Stimulated activated CD8-positive, alpha-beta memory T cell treated with anti-CD3 and anti-CD28 coated beads, Interleukin-7, amount 100 ng/mL, for 1 hour (primary cell): ENCODE results near the gene SKIC2.

ENCODE experiments used
- DNase-seq, 2 donors: peaks; one replicate each; pipeline ENCODE4 v3.0.0-alpha.2; 2020; ENCODE audit warnings: low read depth in 2 of 2

Gene SKIC2

GRCh38 chr6:31945507-31946369 lies 13.2 kb upstream of the SKIC2 start, which contains the start of gene CFB:
TSS of gene CFB (plus strand) at chr6:31946095. CDS start at chr6:31946222, 127 bp downstream.
- no peak for DNase-seq

DNA sequence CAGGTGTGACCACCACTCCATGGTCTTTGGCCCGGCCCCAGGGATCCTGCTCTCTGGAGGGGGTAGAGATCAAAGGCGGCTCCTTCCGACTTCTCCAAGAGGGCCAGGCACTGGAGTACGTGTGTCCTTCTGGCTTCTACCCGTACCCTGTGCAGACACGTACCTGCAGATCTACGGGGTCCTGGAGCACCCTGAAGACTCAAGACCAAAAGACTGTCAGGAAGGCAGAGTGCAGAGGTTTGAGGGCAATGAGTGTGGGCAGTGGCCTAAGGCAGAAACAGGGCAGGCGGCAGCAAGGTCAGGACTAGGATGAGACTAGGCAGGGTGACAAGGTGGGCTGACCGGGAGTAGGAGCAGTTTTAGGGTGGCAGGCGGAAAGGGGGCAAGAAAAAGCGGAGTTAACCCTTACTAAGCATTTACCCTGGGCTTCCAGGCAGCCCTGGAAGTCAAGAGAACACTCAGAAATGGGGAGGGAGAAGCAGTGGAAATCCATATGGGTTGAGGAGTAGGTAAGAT lies 12.5 kb upstream of the SKIC2 start:
- no peak for DNase-seq

- DNase-seq = no peak
Observed at GRCh38 chr6:31947070-31947675, 11.8 kb upstream of the SKIC2 start.

DNA sequence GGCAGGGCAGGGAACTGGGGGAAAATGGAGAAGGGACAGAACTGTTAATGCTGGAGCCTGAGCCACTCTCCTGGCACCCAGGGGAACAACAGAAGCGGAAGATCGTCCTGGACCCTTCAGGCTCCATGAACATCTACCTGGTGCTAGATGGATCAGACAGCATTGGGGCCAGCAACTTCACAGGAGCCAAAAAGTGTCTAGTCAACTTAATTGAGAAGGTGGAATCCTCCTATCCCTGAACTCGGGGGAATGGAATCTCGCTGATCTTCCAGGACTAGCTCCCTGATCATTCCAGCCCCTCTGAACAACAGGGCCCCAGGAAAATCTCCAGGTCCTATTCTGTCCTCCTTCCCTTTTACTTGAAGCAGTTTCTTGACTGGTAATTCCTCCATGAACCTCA lies 11.1 kb upstream of the SKIC2 start:
- no peak for DNase-seq

- DNase-seq = no peak
Observed at GRCh38 chr6:31948306-31948705, 10.7 kb upstream of the SKIC2 start.

GRCh38 chr6:31948753-31949413 lies 10.1 kb upstream of the SKIC2 start:
- no peak for DNase-seq

GRCh38 chr6:31949926-31950548 lies 8.9 kb upstream of the SKIC2 start:
- DNase-seq = no peak

GRCh38 chr6:31952140-31952805 lies 6.7 kb upstream of the SKIC2 start:
- no peak for DNase-seq

DNA sequence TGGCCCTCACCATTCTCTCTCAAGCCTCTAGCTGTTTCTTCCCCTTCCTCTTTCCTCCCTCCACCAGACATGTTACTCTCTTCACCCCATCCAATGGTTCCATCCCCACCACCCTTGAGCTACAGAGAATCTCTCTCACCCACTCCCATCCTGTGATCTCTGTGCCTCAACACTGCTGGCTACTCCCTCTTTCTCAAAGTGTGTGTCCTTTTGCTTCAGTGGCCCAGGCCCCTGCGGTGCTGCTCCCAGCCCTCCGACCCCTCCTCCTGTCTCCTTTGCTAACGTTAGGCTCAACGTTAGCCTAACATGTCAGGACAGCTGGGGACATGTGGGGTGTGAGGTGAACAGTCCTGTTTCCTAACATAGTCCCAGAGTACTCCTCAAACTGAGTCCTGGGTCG lies 6.1 kb upstream of the SKIC2 start:
- no peak for DNase-seq

DNA sequence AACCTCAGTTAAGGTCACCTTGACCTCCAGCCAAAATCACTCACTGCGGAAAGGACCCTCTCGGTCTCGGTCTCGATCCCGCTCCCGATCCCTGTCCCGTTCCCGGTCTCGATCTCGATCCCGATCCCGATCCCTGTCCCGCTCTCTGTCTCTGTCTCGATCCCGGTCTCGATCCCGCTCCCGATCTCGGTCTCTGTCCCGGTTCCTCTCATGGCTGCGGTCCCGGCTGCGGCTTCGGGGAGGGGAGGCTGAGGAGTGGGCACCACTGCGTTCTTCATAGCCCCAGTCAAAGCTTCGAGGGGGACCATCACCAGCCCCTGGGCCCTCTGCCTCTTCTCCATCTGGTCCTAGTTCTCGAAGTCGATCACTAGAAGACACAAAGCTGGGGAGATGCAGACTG lies 4.5 kb upstream of the SKIC2 start:
- DNase-seq = no peak

DNA sequence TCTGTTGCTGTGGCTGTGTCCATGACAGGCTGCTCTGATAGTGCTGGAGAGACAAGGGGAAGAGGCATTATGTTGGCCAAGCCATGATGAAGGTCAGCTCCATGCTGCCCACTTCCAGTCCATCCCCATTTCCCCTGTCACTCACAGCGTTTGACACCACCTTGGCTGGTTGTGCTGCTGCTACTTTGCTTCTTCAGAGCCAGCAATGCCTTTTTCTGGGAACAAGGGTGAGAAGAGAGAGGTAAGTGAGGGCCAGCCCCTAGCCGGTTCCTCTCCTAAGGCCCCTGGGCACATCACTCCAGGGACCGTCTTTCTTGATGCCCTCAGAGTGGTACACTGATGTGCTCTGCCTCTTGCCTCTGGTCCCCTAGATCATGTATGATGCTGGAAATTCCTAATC lies 2.2 kb upstream of the SKIC2 start:
- no peak for DNase-seq

DNA sequence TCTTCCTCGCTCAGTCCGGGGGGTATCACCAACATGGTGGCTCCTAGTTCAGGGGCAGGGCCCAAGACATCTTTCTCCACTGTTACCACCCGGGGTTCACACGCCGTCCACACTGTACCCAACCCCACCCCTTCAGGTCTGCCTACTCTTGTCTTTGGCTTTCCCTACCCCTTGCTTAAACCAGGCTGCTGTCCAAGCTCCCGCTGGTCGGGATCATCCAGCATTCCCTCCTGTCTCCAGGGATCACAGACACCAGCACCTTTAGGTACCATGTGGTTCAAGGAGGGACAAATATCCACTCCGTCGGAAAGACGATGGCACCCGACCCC lies 599 bp upstream of the SKIC2 start:
- DNase-seq = no peak

- no peak for DNase-seq
Observed at GRCh38 chr6:31961616-31962015, 2.6 kb downstream of the SKIC2 start.

- DNase-seq = no peak
Observed at GRCh38 chr6:31963921-31964320, 4.9 kb downstream of the SKIC2 start.

GRCh38 chr6:31965700-31966099 lies 6.7 kb downstream of the SKIC2 start:
- DNase-seq = no peak

DNA sequence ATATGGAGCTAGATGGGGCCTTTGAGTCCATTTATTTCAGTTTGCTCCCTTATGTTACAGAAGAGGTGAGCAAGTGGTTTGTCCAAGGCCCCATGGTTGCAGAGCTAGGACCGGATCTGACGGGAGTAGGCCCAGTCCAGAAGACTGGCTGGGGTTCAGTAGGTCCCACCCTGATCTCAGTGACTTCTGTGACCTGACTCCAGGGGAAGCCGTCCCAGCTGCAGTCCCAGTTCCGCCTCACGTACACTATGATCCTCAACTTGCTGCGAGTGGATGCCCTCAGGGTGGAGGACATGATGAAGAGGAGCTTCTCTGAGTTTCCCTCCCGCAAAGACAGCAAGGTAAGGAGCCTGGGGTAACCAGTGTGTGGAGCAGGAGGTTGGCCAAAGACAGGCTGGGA lies 7.5 kb downstream of the SKIC2 start:
- DNase-seq = no peak

- no peak for DNase-seq
Observed at GRCh38 chr6:31966997-31967925, 8.3 kb downstream of the SKIC2 start.

- DNase-seq = no peak
Observed at GRCh38 chr6:31967926-31968320, 8.9 kb downstream of the SKIC2 start.

- no peak for DNase-seq
Observed at GRCh38 chr6:31968326-31968725, 9.4 kb downstream of the SKIC2 start.
